H7 (cell line): ENCODE data around the gene NRARP. TPM values are rescaled to one million over a fixed set of nuclear protein-coding genes. Genes with fewer than 3 reads are reported as not detected.

Experiments
- DNase-seq: peaks from one replicate; pipeline ENCODE4 v3.0.0; 2012
- H3K27me3 ChIP-seq: 2 replicates; pipeline ENCODE4 v1.6.0; 2011; ENCODE audit warnings: mild to moderate bottlenecking, low read length; ENCODE audit not compliant: control insufficient read depth, insufficient read depth
- H3K36me3 ChIP-seq: replicated peaks from 2 replicates; pipeline ENCODE4 v1.5.1; 2011; ENCODE audit warnings: low read length; ENCODE audit not compliant: control insufficient read depth, insufficient read depth
- H3K4me3 ChIP-seq: 2 replicates; pipeline ENCODE4 v1.5.1; 2011; ENCODE audit warnings: low read depth, mild to moderate bottlenecking, control low read depth, low read length, moderate library complexity; ENCODE audit not compliant: insufficient read depth
- total RNA-seq: library from RNA; depleted of rRNA; stranded (reverse); fragments of >200 nt; shearing (Covaris generic); gene quantifications from 2 replicates; pipeline ENCODE4 v1.2.3, GENCODE V29; 2014

The NRARP gene
- total RNA-seq, 1 experiment from 2014 or later: 27.7 TPM

- H3K27me3 ChIP-seq: no peaks in the 10 kb centered on the region
- peak; percentile 78 for DNase-seq
- no peaks in the 10 kb centered on the region for H3K36me3 ChIP-seq
- H3K4me3 ChIP-seq: no peak overlapping the region
These were observed 15.1 kb upstream of the NRARP start for GRCh38 chr9:137317021-137317717.

DNA sequence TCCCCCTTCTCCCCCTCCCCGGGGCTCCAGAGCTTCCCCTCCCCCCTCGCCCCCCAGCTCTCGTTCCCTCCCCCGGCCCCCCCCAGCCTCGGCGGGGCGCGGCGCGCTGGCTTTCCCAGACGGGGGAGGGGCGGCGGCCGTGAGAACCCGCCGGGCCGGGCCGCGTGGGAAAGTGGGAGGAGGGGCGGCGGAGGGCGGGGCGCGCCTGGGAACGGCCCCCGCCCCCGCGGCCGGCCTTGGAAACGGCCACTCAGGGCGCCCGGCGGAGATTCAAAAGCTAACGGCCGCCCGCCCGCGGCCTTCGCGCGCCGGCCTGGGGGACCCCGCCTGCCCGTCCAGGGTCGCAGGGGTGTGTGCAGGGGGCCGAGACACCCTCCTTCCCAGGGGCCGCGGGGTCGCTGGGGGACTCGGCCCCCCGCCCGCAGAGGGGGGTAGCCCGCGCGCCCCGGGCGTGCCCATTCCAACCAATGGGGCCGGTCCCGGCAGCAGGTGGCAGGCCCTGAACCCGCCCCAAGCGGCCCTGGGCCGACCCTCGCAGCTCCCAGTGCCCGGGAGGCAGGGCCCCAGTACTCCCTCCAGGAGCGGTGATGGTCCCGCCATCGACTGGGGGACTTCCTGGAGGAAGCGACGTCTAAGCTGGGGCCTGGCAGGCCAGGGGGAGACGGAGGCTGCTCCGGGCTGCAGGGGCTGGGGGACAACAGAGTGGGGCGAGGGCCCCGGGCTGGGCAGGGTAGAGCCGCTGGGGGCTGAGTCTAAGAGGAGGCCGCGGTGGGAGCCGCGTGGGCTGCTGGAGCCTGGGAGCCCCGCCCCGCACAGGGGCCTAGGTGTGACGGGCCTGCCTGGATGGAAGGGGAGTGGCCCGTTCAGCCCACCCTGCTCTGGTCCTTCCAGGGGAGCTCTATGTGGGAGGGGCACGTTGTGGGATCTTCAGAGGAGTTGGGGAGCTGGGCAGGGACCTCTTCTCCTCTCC is 14.2 kb upstream of the NRARP start:
- H3K27me3 ChIP-seq: no peaks in the 10 kb centered on the region
- H3K4me3 ChIP-seq: peak overlapping the region; percentile 30
- H3K36me3 ChIP-seq: no peaks in the 10 kb centered on the region
- DNase-seq: peak; percentile 96

GRCh38 chr9:137315581-137316011 is 13.5 kb upstream of the NRARP start:
- Histone ChIP-seq H3K4me3 (peak overlapping the region; percentile 14), H3K27me3 (no peaks in the 10 kb centered on the region), H3K36me3 (no peaks in the 10 kb centered on the region)
- DNase-seq: peak; percentile 92

DNA sequence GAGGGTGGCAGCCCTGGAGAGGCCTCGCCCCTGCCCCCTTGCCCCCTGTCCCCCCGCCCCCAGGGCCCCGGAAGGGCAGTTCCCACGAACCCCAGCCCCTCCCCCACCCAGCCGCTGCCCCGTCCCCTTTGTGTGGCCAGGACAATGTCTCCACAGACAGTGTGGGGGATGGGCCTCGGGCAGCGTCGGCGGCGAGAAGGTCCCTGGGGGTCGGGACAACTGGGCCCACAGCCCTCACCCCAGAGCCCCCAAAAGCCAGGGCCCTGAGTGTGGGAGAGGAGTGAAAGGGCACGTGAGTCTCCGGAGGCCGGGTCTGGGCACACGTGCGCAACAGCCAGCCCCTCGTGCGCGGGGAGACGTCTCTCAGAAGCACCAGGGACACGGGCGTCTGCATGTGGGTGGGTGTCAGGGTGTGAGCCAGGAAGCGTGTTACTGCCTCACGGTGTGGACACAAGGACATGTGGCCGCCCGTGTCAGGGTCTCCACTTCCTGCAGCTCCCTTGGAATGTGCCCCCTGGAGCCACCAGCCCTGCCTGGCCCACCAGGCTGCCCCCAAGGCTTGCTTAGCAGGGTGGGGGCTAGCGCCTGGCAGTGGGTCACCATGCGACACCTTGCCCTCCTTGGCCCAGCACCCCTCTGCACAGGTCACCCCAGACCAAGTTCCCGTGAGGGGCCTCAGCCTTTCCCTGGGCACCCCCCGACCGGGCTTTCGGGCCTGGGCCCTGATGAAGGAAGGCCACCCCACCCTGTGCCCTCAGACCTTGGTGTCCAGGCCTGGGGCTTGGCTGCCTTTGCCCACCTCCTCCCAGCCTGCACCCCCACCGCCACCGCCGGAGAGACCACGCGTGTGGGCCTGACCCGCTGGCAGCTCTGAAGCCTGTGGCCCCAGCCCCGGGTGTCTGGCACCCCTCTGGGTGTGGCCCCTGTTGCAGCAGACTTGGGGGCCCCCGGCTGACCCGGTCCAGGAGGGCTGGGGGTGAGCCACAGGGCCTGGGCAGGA is 12.8 kb upstream of the NRARP start:
- Histone ChIP-seq H3K36me3 (no peaks in the 10 kb centered on the region), H3K4me3 (no peak overlapping the region), H3K27me3 (no peaks in the 10 kb centered on the region)
- DNase-seq: peak; percentile 81

DNA sequence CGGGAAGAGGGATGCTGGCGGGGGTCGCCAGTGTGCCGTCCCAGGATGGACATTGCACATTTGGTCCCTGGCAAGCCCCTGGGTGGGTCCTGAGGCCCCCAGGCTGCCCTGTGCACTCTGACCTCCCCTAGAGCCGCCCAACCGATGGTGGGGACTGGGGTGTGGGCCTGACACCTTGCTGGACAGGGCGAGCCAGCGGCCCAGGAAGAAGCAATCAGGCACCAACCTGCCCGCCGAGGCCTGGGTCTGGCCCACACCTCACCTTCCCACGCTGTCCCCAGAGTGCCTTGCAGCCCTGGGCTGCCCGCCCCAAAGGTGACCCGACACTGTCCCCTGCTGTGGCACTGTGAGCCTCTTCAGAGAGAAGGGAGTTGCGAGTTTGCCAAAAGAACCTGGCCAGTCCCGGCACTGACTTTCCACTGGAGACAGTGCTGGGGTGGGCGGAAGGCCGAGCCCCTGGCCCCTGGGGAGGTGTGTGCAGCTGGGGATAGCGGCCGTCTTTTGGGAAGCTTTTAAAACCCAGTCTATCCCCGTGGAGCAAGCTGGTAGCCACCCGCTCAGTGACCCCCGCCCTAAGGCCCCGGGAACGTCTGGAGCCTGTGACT is 12.0 kb upstream of the NRARP start:
- DNase-seq: peak; percentile 65
- no peaks in the 10 kb centered on the region for H3K27me3 ChIP-seq
- H3K36me3 ChIP-seq: no peaks in the 10 kb centered on the region
- no peak overlapping the region for H3K4me3 ChIP-seq

- no peaks in the 10 kb centered on the region for H3K36me3 ChIP-seq
- H3K4me3 ChIP-seq: no peak overlapping the region
- peak; percentile 63 for DNase-seq
- no peaks in the 10 kb centered on the region for H3K27me3 ChIP-seq
These were observed 11.4 kb upstream of the NRARP start for GRCh38 chr9:137313326-137313936.

DNA sequence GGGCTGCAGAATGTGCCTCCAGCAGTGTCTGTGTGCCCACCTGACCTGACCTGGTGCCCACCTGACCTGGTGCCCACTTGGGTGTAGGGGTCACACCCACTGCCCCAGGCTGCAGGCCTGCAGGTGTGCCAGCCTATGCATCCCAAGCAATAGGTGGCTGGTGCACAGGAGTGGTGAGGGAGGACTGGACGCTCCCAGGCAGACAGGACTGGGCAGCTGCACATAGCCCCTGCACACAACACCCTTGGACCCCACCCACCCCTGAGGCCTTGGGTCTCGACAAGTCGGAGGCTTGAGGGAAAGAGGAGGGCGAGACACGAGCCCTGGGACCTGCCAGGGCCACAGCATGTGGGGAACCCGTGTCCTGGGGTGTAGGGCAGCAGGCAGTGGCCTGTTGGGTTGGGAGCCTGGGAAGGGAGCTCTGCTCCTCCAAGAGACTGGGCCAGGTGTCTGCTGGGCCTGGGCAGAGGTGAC is 10.8 kb upstream of the NRARP start:
- H3K36me3 ChIP-seq: no peaks in the 10 kb centered on the region
- no peak overlapping the region for H3K4me3 ChIP-seq
- H3K27me3 ChIP-seq: no peaks in the 10 kb centered on the region
- DNase-seq: no peak

GRCh38 chr9:137311986-137312851 is 10.1 kb upstream of the NRARP start:
- Histone ChIP-seq H3K27me3 (no peaks in the 10 kb centered on the region), H3K36me3 (no peaks in the 10 kb centered on the region)
- DNase-seq: peak; percentile 70

DNA sequence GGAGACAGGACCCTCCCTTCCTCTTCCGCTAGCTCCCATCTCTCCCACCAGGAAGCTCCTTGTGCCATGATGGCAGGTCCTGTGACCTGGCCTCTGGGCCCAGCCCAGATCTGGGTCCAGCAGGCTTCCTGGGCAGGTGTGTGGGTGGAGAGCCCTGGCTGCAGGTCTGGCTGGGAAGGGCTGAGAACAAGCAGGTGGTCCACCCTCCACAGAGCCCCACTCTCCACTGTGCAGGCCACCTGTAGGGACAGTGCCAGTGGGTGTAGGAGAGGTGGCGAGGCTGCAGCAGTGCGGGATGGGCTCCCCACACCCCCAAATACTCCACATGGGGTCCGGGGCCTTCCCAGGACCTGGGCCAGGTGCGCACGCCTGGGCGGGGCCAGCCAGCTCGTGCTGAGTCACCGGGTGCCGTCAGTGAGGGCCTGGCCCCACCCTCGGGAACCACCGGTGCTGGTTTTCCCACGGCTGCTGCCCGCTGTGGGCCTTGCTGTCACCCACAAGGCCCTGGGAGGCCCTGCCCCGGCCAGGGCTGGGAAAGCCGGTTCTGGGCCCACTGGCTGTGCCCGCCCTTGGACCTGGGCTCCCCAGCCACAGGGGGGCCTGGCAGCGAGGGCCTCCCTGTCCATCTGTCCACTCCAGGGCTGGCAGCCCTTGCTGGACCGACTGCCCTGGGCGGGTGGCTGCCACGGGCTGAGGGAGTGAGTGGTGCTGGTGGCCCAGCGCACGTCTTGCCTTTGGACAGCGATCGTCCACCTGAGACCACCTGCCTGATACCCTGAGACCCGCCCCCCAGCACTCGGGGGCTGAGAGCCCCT is 9.3 kb upstream of the NRARP start:
- H3K36me3 ChIP-seq: no peaks in the 10 kb centered on the region
- no peaks in the 10 kb centered on the region for H3K27me3 ChIP-seq
- DNase-seq: peak; percentile 81
- H3K4me3 ChIP-seq: no peak overlapping the region

More at GRCh38 chr9:137311986-137312851, 10.1 kb upstream of the NRARP start:
- H3K4me3 ChIP-seq: no peak overlapping the region

DNA sequence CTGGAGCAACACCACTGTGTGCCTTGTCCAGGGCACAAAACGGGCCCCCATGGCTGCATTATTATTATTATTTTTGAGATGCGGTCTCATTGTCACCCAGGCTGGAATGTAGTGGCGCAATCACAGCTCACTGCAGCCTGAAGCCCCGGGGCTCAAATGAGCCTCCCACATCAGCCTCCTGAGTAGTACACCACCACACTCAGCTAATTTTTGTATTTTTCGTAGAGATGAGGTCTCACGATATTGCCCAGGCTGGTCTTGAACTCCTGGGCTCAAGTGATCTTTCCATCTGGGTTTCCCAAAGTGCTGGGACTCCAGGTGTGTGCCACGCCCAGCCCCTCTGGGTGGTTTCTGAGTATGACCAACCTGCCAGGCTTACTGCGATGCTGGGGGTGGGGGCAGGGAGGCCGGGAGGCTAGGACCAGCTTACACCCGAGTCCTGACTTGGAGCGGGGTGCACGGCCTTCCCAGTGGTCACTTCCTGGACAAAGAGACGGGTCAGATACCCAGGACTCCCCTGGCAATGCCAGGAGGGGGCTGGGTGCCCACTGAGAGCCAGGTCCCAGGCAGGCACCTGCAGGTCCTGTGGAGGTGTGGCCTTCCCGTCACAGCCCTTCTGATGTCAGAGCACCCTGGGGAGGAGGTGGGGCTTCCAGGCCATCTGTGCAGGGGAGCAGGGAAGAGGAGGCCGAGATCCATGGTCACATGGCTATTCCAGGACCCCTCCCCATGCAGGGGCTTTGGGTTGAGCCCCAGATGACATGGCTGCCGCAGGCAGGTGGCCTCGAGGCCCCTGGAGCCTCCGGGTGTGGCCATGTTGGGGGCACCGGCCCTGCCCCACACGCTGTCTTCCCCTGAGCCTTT is 8.3 kb upstream of the NRARP start:
- peak; percentile 82 for DNase-seq
- Histone ChIP-seq H3K27me3 (no peaks in the 10 kb centered on the region), H3K36me3 (no peaks in the 10 kb centered on the region), H3K4me3 (no peak overlapping the region)

DNA sequence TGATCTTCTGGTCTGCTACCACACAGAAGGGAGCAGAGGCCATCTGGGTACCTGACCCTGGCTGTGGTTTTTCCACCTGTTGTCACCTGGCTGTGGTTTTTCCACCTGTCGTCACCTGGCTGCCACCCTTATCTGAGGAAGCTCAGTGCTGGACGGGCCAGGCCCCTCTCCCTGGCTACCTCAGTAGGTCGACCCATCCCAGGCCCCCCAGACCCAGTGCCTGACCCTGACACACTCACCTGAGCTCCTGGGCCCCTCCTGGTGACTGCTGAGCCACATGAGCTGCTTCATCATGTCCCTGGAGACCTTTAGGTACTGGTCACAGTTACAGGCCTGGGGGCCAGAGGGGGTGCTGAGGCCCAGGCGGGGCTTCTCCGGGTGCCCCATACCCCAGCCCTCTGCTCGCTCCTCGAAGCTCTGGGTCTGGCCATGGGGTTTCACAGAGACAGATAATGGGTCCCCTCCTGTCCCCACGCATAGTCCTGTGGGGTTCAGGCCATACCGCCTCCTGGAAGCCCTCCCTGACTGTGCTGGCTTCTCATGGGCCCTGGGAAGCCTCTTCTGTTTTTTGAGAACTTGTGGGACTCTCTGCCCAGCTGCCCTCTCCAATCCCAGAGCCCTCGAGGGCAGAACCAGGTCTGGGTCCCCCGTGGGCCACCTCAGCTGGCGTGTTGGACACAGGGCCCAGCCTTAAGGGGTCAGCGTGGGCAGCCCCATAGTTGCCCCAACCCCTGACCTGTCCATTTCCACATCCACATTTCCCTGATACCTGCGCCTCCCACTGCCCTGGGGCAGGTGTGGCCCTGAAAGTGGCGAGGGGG is 7.5 kb upstream of the NRARP start:
- peak; percentile 60 for DNase-seq
- H3K27me3 ChIP-seq: no peaks in the 10 kb centered on the region
- H3K36me3 ChIP-seq: no peaks in the 10 kb centered on the region
- no peak overlapping the region for H3K4me3 ChIP-seq
